GM12891 (cell line): ENCODE data around the gene SMIM3.

Experiments used
- POLR2AphosphoS5 ChIP-seq: IDR thresholded peaks from 2 replicates; pipeline ENCODE4 v1.6.1; 2011; ENCODE audit warnings: low read depth, low read length, control low read depth
- TAF1 ChIP-seq: IDR thresholded peaks from 2 replicates; pipeline ENCODE4 v1.6.1; 2011; ENCODE audit warnings: low read depth, low read length, control low read depth

GRCh38 chr5:150729859-150730258, 48.7 kb upstream of the SMIM3 start:
- TF ChIP-seq POLR2AphosphoS5 (no peak), TAF1 (no peak)
